K562 (cell line): Measurements from ENCODE around the gene AGRN. TPM values are rescaled to one million over a fixed set of nuclear protein-coding genes. Genes with fewer than 3 reads are reported as not detected.

Source experiments
- ATAC-seq: fragments of 200-7000 bp; cut with Tn5 transposase; 3 replicates; pipeline ENCODE4 v1.9.1; 2020; ENCODE audit warnings: moderate library complexity
- BruUV-seq: library from RNA; stranded (reverse); fragments of 400-500 nt; replicated peaks from 2 replicates; lab custom pipeline; 2021; lab: Mats Ljungman, UMichigan
- CTCF ChIA-PET: fragments of 300-600 bp; formaldehyde crosslinking; extraction: SDS; loops from one replicate; lab custom pipeline; 2021; ENCODE audit warnings: low intra/inter-chr PET ratio; lab: Yijun Ruan, JAX
- POLR2A ChIA-PET: fragments of 300-600, 350-650 bp; sonication (Branson Sonifier 250); formaldehyde crosslinking; extraction: SDS; loops from one replicate; lab custom pipeline; 2021; ENCODE audit warnings: antibody characterized with exemption, inconsistent platforms; lab: Yijun Ruan, JAX
- DNase-seq, 4 experiments: peaks; one replicate each; pipeline versions ENCODE4 v3.0.0 to v3.0.0-alpha.2; 2011 to 2018; ENCODE audit warnings: low spot score in 3 of 4, mixed read lengths in 3 of 4; ENCODE audit errors: extremely low read depth in 1 of 4
- FAIRE-seq: peaks from 2 replicates; lab custom pipeline; 2011; peaks lifted over from hg19 to GRCh38; lab: Jason Lieb, UNC
- H2AFZ ChIP-seq: 2 replicates; pipeline ENCODE4 v1.6.0; 2011; ENCODE audit warnings: low read depth, low read length, control low read depth, inconsistent platforms
- H3K27ac ChIP-seq: fragments of 200-600 bp; 3 replicates; pipeline ENCODE4 v1.8.0; 2011; ENCODE audit warnings: low read depth, mild to moderate bottlenecking, control low read depth, inconsistent platforms, low read length, moderate library complexity, mixed read lengths; ENCODE audit errors: extremely low read depth
- H3K27me3 ChIP-seq, 2 experiments: fragments of 300-600 bp in 1 of 2; 2 replicates in 1 of 2; 3 replicates in 1 of 2; pipeline versions ENCODE4 v1.6.0 to v1.8.0; 2011; ENCODE audit warnings: inconsistent platforms in 2 of 2, low read length in 2 of 2, mild to moderate bottlenecking in 1 of 2, mixed read lengths in 1 of 2, moderate library complexity in 1 of 2; ENCODE audit not compliant: control insufficient read depth in 2 of 2, insufficient read depth in 2 of 2
- H3K36me3 ChIP-seq: fragments of 300-600 bp; 3 replicates; pipeline ENCODE4 v1.8.0; 2011; ENCODE audit warnings: mild to moderate bottlenecking, low read length, inconsistent platforms; ENCODE audit not compliant: control insufficient read depth, insufficient read depth
- H3K4me1 ChIP-seq, 2 experiments: fragments of 200-600 bp in 1 of 2; replicated peaks in 1 of 2; 2 replicates in 1 of 2; 3 replicates in 1 of 2; pipeline versions ENCODE4 v1.5.1 to v1.8.0; 2011; ENCODE audit warnings: inconsistent platforms in 2 of 2, low read length in 2 of 2, mild to moderate bottlenecking in 1 of 2, mixed read lengths in 1 of 2, moderate library complexity in 1 of 2; ENCODE audit not compliant: control insufficient read depth in 2 of 2, insufficient read depth in 2 of 2
- H3K4me2 ChIP-seq: 2 replicates; pipeline ENCODE4 v1.6.1; 2011; ENCODE audit warnings: low read length, control low read depth, inconsistent platforms, mixed read lengths; ENCODE audit not compliant: insufficient read depth
- H3K4me3 ChIP-seq: fragments of 200-600 bp; sonication (generic), shearing (Covaris generic); 2 replicates; pipeline ENCODE4 v1.5.1; 2016; ENCODE audit warnings: control low read depth, inconsistent platforms
- H3K79me2 ChIP-seq: fragments of 200-600 bp; 3 replicates; pipeline ENCODE4 v1.8.0; 2011; ENCODE audit warnings: low read length, inconsistent platforms; ENCODE audit not compliant: control insufficient read depth, insufficient read depth
- H3K9ac ChIP-seq, 2 experiments: 2 replicates each; pipeline versions ENCODE4 v1.6.0 to v1.6.1; 2011; ENCODE audit warnings: low read depth in 2 of 2, low read length in 2 of 2, control low read depth in 1 of 2, inconsistent platforms in 1 of 2, mild to moderate bottlenecking in 1 of 2, mixed read lengths in 1 of 2; ENCODE audit not compliant: insufficient read depth in 1 of 2
- H3K9me1 ChIP-seq: one replicate; pipeline ENCODE4 v1.6.0; 2011; ENCODE audit warnings: inconsistent platforms, mild to moderate bottlenecking, low read length, moderate library complexity; ENCODE audit not compliant: control insufficient read depth, insufficient read depth
- H3K9me3 ChIP-seq: replicated peaks from 2 replicates; pipeline ENCODE4 v1.5.1; 2011; ENCODE audit warnings: low read depth, low read length, inconsistent platforms; ENCODE audit not compliant: control insufficient read depth, insufficient read depth
- H4K20me1 ChIP-seq: replicated peaks from 2 replicates; pipeline ENCODE4 v1.6.1; 2011; ENCODE audit warnings: low read length, inconsistent platforms, mixed read lengths; ENCODE audit not compliant: control insufficient read depth, insufficient read depth
- EGR1 ChIP-seq: fragments of 450-650 bp; conservative IDR thresholded peaks from 2 replicates; pipeline ENCODE4 v1.6.1; 2017; ENCODE audit warnings: mild to moderate bottlenecking
- FOS ChIP-seq: IDR thresholded peaks from 3 replicates; pipeline ENCODE4 v1.6.1; 2011; ENCODE audit not compliant: insufficient read length; ENCODE audit errors: extremely low read depth
- HDAC6 ChIP-seq: IDR thresholded peaks from 2 replicates; pipeline ENCODE4 v1.6.1; 2012; ENCODE audit warnings: low read depth, mild to moderate bottlenecking, control low read depth, inconsistent platforms, low read length, moderate library complexity
- KDM1A ChIP-seq, 2 experiments: fragments of 450-650 bp; IDR thresholded peaks; 2 replicates each; pipeline ENCODE4 v1.6.1; 2016; ENCODE audit warnings: mild to moderate bottlenecking in 2 of 2
- MCM3 ChIP-seq: fragments of 450-650 bp; IDR thresholded peaks from 2 replicates; pipeline ENCODE4 v1.6.1; 2016
- POLR2A ChIP-seq: fragments of 450-650 bp; conservative IDR thresholded peaks from 2 replicates; pipeline ENCODE4 v1.6.1; 2016
- POLR2G ChIP-seq: fragments of 200-400 bp; formaldehyde crosslinking; IDR thresholded peaks from 2 replicates; pipeline ENCODE4 v1.6.1; 2017; ENCODE audit warnings: low read depth, mild to moderate bottlenecking, antibody characterized with exemption, low read length, moderate library complexity
- RBM22 ChIP-seq: fragments of 200-400 bp; formaldehyde crosslinking; IDR thresholded peaks from 2 replicates; pipeline ENCODE4 v1.6.1; 2018; ENCODE audit warnings: low read length, low read depth; ENCODE audit not compliant: poor library complexity, severe bottlenecking
- SRSF7 ChIP-seq: fragments of 200-400 bp; formaldehyde crosslinking; optimal IDR thresholded peaks from 2 replicates; pipeline ENCODE3; 2017; ENCODE audit warnings: mild to moderate bottlenecking, low read depth, low read length
- SUPT5H ChIP-seq: fragments of 450-650 bp; IDR thresholded peaks from 2 replicates; pipeline ENCODE4 v1.6.1; 2016
- ZNF263 ChIP-seq: sonication (generic); formaldehyde crosslinking; IDR thresholded peaks from 2 replicates; pipeline ENCODE4 v1.8.0; 2022; ENCODE audit warnings: mild to moderate bottlenecking, missing genetic modification reagents, borderline replicate concordance
- whole genome bisulfite sequencing: fragments of 100-300 bp; shearing (Covaris generic); methylation state at CpG from one replicate; pipeline ENCODE4 v1.1.6; 2016; ENCODE audit warnings: low coverage, mixed read lengths; ENCODE audit not compliant: insufficient coverage; ENCODE audit errors: missing lambda C conversion rate; 5-methylcytosine and 5-hydroxymethylcytosine counted together
- in situ Hi-C: fragments of 300-500 bp; cut with MboI; formaldehyde crosslinking; loops from 4 replicates; pipeline ENCODE4 v1.15.0; 2018; ENCODE audit warnings: inconsistent platforms, mixed read lengths
- intact Hi-C: fragments of 100-400 bp; cut with micrococcal nuclease; formaldehyde crosslinking; loops from 2 replicates; pipeline ENCODE4 v1.14.2; 2022
- polyA plus RNA-seq, 8 experiments: library from polyadenylated mRNA; depleted of rRNA in 4 of 8; stranded (reverse) in 5 of 8; unstranded in 3 of 8; fragments of >200 nt; fragmentation: Nextera tagmentation in 2 of 8; fragmentation: Illumina TruSeq in 1 of 8; extraction: Ambion mirVana in 2 of 8; extraction: Trizol in 1 of 8; gene quantifications; 2 replicates each; pipeline versions ENCODE4 v1.2.1 to v1.2.3, GENCODE V29; 2011 to 2014; ENCODE audit warnings: inconsistent platforms in 1 of 8, missing spikeins in 1 of 8
- total RNA-seq, 7 experiments: library from RNA; depleted of rRNA in 6 of 7; stranded (reverse); fragments of >200 nt in 6 of 7; fragmentation: Illumina TruSeq in 2 of 7; extraction: Trizol in 2 of 7; gene quantifications; 2 replicates each; pipeline versions ENCODE4 v1.2.1 to v1.2.3, GENCODE V29; 2011 to 2021; ENCODE audit warnings: low replicate concordance in 1 of 7
- TF ChIP-seq, protein P1 (sequence below): sonication (generic); formaldehyde crosslinking; IDR thresholded peaks from 2 replicates; pipeline ENCODE4 v1.9.0; 2022; ENCODE audit warnings: mild to moderate bottlenecking, missing genetic modification reagents

The AGRN gene
- total and polyA plus RNA-seq, 9 of the 15 experiments (the other 6 are each of a cell fraction or from before 2014, with no cell fraction given) = 0.04 to 111 (median 18.1) TPM

DNA sequence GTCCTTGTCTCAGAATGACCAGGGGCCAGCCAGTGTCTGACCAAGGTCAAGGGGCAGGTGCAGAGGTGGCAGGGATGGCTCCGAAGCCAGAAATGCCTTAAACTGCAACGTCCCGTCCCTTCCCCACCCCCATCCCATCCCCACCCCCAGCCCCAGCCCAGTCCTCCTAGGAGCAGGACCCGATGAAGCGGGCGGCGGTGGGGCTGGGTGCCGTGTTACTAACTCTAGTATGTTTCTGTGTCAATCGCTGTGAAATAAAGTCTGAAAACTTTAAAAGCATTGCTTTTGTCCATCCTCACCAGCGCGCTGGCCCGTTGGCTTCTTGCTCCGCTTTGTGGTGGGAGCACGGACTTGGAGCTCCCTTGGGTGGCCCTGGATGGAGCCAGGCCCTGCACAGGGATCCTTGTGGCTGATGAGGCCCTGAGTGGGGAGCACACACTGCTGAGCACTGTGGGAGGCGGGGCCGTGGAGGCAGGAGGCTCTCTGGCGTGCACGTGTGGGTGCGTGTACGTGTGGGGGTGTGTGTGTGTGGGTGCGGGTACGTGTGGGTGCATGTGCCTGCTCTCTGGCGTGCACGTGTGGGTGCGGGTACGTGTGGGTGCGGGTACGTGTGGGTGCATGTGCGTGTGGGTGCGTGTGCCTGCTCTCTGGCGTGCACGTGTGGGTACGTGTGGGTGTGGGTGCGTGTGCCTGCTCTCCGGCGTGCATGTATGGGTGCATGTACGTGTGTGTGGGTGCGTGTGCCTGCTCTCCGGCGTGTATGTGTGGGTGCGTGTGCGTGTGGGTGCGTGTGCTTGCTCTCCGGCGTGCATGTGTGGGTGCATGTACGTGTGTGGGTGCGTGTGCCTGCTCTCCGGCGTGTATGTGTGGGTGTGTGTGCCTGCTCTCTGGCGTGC is 36.2 kb downstream of the AGRN start:
- H3K4me1 ChIP-seq = peaks cover 24 to 62% of the 10 kb centered on the region in 2 experiments
- H3K9ac ChIP-seq = no peak overlapping the region
- H3K27ac ChIP-seq = no peak overlapping the region
- no peaks in the 10 kb centered on the region for H3K79me2 ChIP-seq
- in situ Hi-C loops = no loop called here
- peaks cover 45% of the 10 kb centered on the region for H3K36me3 ChIP-seq
- no peak overlapping the region for H3K4me3 ChIP-seq
- H4K20me1 ChIP-seq = no peaks in the 10 kb centered on the region
- no peaks in the 10 kb centered on the region for H3K9me1 ChIP-seq
- FAIRE-seq (no peak), ATAC-seq (no peak)
- H3K27me3 ChIP-seq = no peaks in the 10 kb centered on the region
- no TSS peak for BruUV-seq
- H3K9me3 ChIP-seq = no peaks in the 10 kb centered on the region
- ChIA-PET CTCF (no interaction called here), POLR2A (interaction anchor here (0.5 to 1.1 kb wide), 2 partner anchors 25 to 89 kb away, joined by 3 read pairs; partner anchors contain the start of gene PLEKHN1)
- H2AFZ ChIP-seq = no peak overlapping the region
- H3K4me2 ChIP-seq = no peak overlapping the region
- 90% methylated on average over 46 of the region's 50 CpGs for WGBS
- intact Hi-C loops = no loop called here
- TF ChIP-seq POLR2A (peak; percentile 30; the same call in 1 of the 2 replicates), MCM3 (no peak), KDM1A (IDR thresholded peaks at IDR 0.05) (0 out of 4 replicates have a peak, but pooled peaks of 1 of the 2 experiments have one; percentile 11), SUPT5H (peak; percentile 53; the same call in 1 of the 2 replicates), HDAC6 (no peak), FOS (no peak), POLR2G (peak; percentile 56), EGR1 (peak; percentile 68), ZNF263 (CRISPR knock-in tag) (peak; percentile 72), RBM22 (peak; percentile 46), SRSF7 (peak; percentile 56)
- TF ChIP-seq, protein P1, sequence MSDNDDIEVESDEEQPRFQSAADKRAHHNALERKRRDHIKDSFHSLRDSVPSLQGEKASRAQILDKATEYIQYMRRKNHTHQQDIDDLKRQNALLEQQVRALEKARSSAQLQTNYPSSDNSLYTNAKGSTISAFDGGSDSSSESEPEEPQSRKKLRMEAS = peak; percentile 32; the same call in 1 of the 2 replicates
- TF ChIP-seq, all 486 proteins: peak for 9
- DNase-seq = no peak
